HEK293 (cell line): Measurements from ENCODE around the gene SLC19A1.

ENCODE experiments used
- CTCF ChIA-PET: fragments of 350-600 bp; formaldehyde crosslinking; extraction: SDS; loops from one replicate; lab custom pipeline; 2021; ENCODE audit warnings: antibody characterized with exemption; lab: Yijun Ruan, JAX
- POLR2A ChIA-PET: fragments of 300-600 bp; formaldehyde crosslinking; extraction: SDS; loops from one replicate; lab custom pipeline; 2020; ENCODE audit warnings: antibody characterized with exemption, inconsistent platforms; lab: Yijun Ruan, JAX
- H3K27ac ChIP-seq: fragments of 200-500 bp; sonication (Bioruptor generic); 2 replicates; pipeline ENCODE4 v1.5.1; 2014; ENCODE audit warnings: low read depth, low read length, control low read depth, inconsistent platforms; ENCODE audit errors: extremely low read depth
- H3K36me3 ChIP-seq, 2 experiments: fragments of 200-500 bp in 1 of 2; sonication (Bioruptor generic) in 1 of 2; 1 replicate in 1 of 2; 2 replicates in 1 of 2; pipeline ENCODE4 v1.5.1; 2014 to 2017; ENCODE audit warnings: inconsistent platforms in 2 of 2, low read length in 2 of 2; ENCODE audit not compliant: control insufficient read depth in 2 of 2, insufficient read depth in 1 of 2
- H3K4me1 ChIP-seq: fragments of 200-500 bp; sonication (Bioruptor generic); 2 replicates; pipeline ENCODE4 v1.5.1; 2014; ENCODE audit warnings: mild to moderate bottlenecking, low read length, inconsistent platforms; ENCODE audit not compliant: control insufficient read depth, insufficient read depth
- H3K4me3 ChIP-seq: 2 replicates; pipeline ENCODE4 v1.5.1; 2011; ENCODE audit warnings: low read depth, mild to moderate bottlenecking, control low read depth, low read length, moderate library complexity
- H3K9me3 ChIP-seq: fragments of 200-500 bp; sonication (Bioruptor generic); 2 replicates; pipeline ENCODE4 v1.5.1; 2014; ENCODE audit warnings: low read depth, low read length, inconsistent platforms; ENCODE audit not compliant: control insufficient read depth, insufficient read depth
- GLIS1 ChIP-seq: fragments of 450-650 bp; formaldehyde crosslinking; IDR thresholded peaks from 2 replicates; pipeline ENCODE4 v1.5.1; 2016; ENCODE audit warnings: missing biosample characterization, missing genetic modification characterization
- KLF10 ChIP-seq: fragments of 450-650 bp; IDR thresholded peaks from 2 replicates; pipeline ENCODE4 v1.5.1; 2018; ENCODE audit warnings: missing biosample characterization, mild to moderate bottlenecking, missing genetic modification characterization
- MYNN ChIP-seq: fragments of 450-650 bp; formaldehyde crosslinking; IDR thresholded peaks from 2 replicates; pipeline ENCODE4 v1.5.1; 2016; ENCODE audit warnings: missing biosample characterization, missing genetic modification characterization, borderline replicate concordance
- SCRT2 ChIP-seq: fragments of 450-650 bp; formaldehyde crosslinking; IDR thresholded peaks from 2 replicates; pipeline ENCODE4 v1.5.1; 2016; ENCODE audit warnings: missing biosample characterization, missing genetic modification characterization
- ZBTB21 ChIP-seq: fragments of 450-650 bp; formaldehyde crosslinking; IDR thresholded peaks from 2 replicates; pipeline ENCODE4 v1.5.1; 2017; ENCODE audit warnings: missing biosample characterization, missing genetic modification characterization
- ZFP37 ChIP-seq: fragments of 450-650 bp; formaldehyde crosslinking; IDR thresholded peaks from 2 replicates; pipeline ENCODE4 v1.5.1; 2016; ENCODE audit warnings: missing biosample characterization, missing genetic modification characterization
- ZNF16 ChIP-seq: fragments of 450-650 bp; formaldehyde crosslinking; IDR thresholded peaks from 2 replicates; pipeline ENCODE4 v1.5.1; 2016; ENCODE audit warnings: low read depth, missing biosample characterization, missing genetic modification characterization
- ZNF174 ChIP-seq: fragments of 450-650 bp; formaldehyde crosslinking; IDR thresholded peaks from 2 replicates; pipeline ENCODE4 v1.5.0; 2017; ENCODE audit warnings: missing biosample characterization, mild to moderate bottlenecking, missing genetic modification characterization
- ZNF341 ChIP-seq: fragments of 450-650 bp; formaldehyde crosslinking; IDR thresholded peaks from 2 replicates; pipeline ENCODE4; 2016; ENCODE audit warnings: low read depth, missing biosample characterization, missing genetic modification characterization
- ZNF426 ChIP-seq: fragments of 450-650 bp; formaldehyde crosslinking; IDR thresholded peaks from 2 replicates; pipeline ENCODE4 v1.5.1; 2017; ENCODE audit warnings: missing biosample characterization, missing genetic modification characterization, mild to moderate bottlenecking, inconsistent platforms, moderate library complexity
- ZNF48 ChIP-seq: fragments of 450-650 bp; formaldehyde crosslinking; IDR thresholded peaks from 2 replicates; pipeline ENCODE4 v1.5.1; 2016; ENCODE audit warnings: missing biosample characterization, missing genetic modification characterization
- ZNF529 ChIP-seq: fragments of 450-650 bp; formaldehyde crosslinking; IDR thresholded peaks from 2 replicates; pipeline ENCODE4 v1.5.1; 2017; ENCODE audit warnings: missing genetic modification characterization, missing biosample characterization; ENCODE audit not compliant: insufficient replicate concordance
- ZNF544 ChIP-seq: fragments of 450-650 bp; formaldehyde crosslinking; IDR thresholded peaks from 2 replicates; pipeline ENCODE4 v1.5.0; 2017; ENCODE audit warnings: missing biosample characterization, missing genetic modification characterization
- ZNF555 ChIP-seq: fragments of 450-650 bp; formaldehyde crosslinking; conservative IDR thresholded peaks from 2 replicates; pipeline ENCODE4 v1.5.1; 2017; ENCODE audit warnings: missing biosample characterization, mild to moderate bottlenecking, missing genetic modification characterization, inconsistent platforms
- ZNF658 ChIP-seq: fragments of 450-650 bp; formaldehyde crosslinking; IDR thresholded peaks from 2 replicates; pipeline ENCODE4; 2016; ENCODE audit warnings: missing biosample characterization, missing genetic modification characterization
- ZNF701 ChIP-seq: fragments of 450-650 bp; formaldehyde crosslinking; IDR thresholded peaks from 2 replicates; pipeline ENCODE4 v1.5.1; 2016; ENCODE audit warnings: missing biosample characterization, missing genetic modification characterization
- ZNF747 ChIP-seq: fragments of 450-650 bp; formaldehyde crosslinking; IDR thresholded peaks from 2 replicates; pipeline ENCODE4 v1.5.1; 2016; ENCODE audit warnings: missing biosample characterization, missing genetic modification characterization
- ZNF768 ChIP-seq: fragments of 450-650 bp; formaldehyde crosslinking; IDR thresholded peaks from 2 replicates; pipeline ENCODE4 v1.5.1; 2018; ENCODE audit warnings: missing biosample characterization, mild to moderate bottlenecking, missing genetic modification characterization
- ZNF776 ChIP-seq: fragments of 450-650 bp; formaldehyde crosslinking; IDR thresholded peaks from 2 replicates; pipeline ENCODE4 v1.5.0; 2017; ENCODE audit warnings: missing biosample characterization, missing genetic modification characterization, borderline replicate concordance
- ZXDB ChIP-seq: fragments of 450-650 bp; formaldehyde crosslinking; IDR thresholded peaks from 2 replicates; pipeline ENCODE4 v1.5.1; 2016; ENCODE audit warnings: missing biosample characterization, missing genetic modification characterization
- TF ChIP-seq, protein P1 (sequence below): fragments of 450-650 bp; formaldehyde crosslinking; IDR thresholded peaks from 2 replicates; pipeline ENCODE4 v1.5.1; 2016; ENCODE audit warnings: missing biosample characterization, missing genetic modification characterization, borderline replicate concordance
- TF ChIP-seq, protein P2 (sequence below): fragments of 450-650 bp; formaldehyde crosslinking; IDR thresholded peaks from 2 replicates; pipeline ENCODE4 v1.5.1; 2017; ENCODE audit warnings: missing biosample characterization, missing genetic modification characterization
- TF ChIP-seq, protein P3 (sequence below): fragments of 450-650 bp; formaldehyde crosslinking; IDR thresholded peaks from 2 replicates; pipeline ENCODE4 v1.5.1; 2017; ENCODE audit warnings: missing biosample characterization, mild to moderate bottlenecking, missing genetic modification characterization, moderate library complexity
- TF ChIP-seq, protein P4 (sequence below): fragments of 450-650 bp; formaldehyde crosslinking; IDR thresholded peaks from 2 replicates; pipeline ENCODE4 v1.5.1; 2016; ENCODE audit warnings: missing biosample characterization, missing genetic modification characterization
- TF ChIP-seq, protein P5 (sequence below): fragments of 450-650 bp; formaldehyde crosslinking; IDR thresholded peaks from 2 replicates; pipeline ENCODE4 v1.5.1; 2016; ENCODE audit warnings: missing biosample characterization, missing genetic modification characterization

The SLC19A1 gene

DNA sequence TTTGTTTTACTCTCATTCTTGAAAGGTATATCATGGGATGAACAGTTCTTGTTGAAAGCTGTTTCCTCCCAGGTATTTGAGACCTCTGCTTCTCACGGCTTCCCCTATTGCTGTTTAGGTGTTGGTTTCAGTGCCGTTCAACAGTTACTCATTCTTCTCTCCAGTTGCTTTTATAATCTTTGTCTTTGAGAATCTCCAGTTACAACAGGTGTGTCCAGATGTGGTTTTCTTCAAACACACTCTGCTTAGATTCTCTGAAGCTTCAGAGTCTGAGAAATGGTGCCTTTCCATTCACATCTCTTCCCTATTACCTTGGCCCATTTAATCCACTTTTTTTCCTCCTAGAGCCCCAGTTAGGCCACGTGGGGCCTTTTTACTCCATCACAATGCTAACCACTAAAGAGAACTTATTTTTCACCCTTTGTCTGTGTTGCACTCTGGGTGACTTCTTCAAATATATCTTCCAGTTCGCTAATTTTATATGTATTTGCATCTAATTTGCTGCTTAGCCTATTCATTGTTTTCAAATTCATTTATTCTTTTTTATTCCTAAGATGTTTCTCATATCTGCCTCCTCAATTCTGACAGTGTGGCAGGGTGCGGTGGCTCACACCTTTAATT lies 46.7 kb upstream of the SLC19A1 start:
- CTCF ChIA-PET, result interaction anchor here (1.2 kb wide), 1 partner anchor 8 kb away, joined by 5 read pairs; no protein-coding TSS in a partner anchor

DNA sequence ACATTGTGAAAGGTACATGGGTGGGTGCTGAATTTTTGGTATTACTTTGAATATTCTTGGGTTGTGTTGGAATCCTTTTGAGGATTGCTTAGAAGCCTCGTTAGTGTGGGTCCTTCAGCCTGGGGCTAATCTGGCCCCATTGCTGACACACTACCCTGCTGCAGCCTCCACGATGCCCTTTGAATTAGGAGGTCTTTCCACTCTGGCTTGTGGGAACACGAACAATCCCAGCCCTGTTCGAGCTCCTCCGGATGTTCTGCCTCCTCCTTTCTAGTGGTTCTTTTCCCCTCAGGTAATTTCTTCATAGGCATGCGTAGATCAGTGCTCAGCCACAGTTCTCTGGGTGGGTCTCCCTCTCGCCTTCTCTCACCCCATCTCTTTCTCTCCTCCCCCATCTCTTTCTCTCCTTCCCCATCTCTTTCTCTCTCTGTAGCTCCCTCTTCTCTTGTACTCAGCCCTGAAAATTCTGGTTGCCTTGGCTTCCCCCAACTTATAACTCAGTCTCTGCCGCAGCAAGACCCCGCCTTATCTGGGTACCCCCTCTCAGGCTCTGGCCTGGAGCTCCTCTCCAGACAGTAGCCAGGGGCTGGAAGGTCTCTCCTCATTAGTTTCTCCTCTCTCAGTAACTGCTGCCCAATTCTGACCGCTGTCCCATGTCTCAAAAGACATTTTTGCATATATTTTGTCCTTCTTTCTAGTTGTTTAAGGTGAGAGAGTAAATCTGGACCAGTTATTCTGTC lies 46.0 kb upstream of the SLC19A1 start:
- ChIA-PET CTCF (interaction anchor here (1.2 kb wide), 1 partner anchor 9 kb away, joined by 5 read pairs; no protein-coding TSS in a partner anchor), POLR2A (no interaction called here)
- H3K9me3 ChIP-seq, result no peaks in the 10 kb centered on the region
- H3K27ac ChIP-seq, result no peak overlapping the region
- no peak overlapping the region for H3K4me3 ChIP-seq
- H3K36me3 ChIP-seq, result no peaks in the 10 kb centered on the region
- TF ChIP-seq ZNF341 (no peak), ZNF658 (tag by site-specific recombination) (no peak), ZNF16 (tag by site-specific recombination) (no peak), ZNF701 (tag by site-specific recombination) (no peak), ZNF48 (no peak), SCRT2 (tag by site-specific recombination) (no peak), ZNF529 (tag by site-specific recombination) (no peak)
- TF ChIP-seq, protein P1, sequence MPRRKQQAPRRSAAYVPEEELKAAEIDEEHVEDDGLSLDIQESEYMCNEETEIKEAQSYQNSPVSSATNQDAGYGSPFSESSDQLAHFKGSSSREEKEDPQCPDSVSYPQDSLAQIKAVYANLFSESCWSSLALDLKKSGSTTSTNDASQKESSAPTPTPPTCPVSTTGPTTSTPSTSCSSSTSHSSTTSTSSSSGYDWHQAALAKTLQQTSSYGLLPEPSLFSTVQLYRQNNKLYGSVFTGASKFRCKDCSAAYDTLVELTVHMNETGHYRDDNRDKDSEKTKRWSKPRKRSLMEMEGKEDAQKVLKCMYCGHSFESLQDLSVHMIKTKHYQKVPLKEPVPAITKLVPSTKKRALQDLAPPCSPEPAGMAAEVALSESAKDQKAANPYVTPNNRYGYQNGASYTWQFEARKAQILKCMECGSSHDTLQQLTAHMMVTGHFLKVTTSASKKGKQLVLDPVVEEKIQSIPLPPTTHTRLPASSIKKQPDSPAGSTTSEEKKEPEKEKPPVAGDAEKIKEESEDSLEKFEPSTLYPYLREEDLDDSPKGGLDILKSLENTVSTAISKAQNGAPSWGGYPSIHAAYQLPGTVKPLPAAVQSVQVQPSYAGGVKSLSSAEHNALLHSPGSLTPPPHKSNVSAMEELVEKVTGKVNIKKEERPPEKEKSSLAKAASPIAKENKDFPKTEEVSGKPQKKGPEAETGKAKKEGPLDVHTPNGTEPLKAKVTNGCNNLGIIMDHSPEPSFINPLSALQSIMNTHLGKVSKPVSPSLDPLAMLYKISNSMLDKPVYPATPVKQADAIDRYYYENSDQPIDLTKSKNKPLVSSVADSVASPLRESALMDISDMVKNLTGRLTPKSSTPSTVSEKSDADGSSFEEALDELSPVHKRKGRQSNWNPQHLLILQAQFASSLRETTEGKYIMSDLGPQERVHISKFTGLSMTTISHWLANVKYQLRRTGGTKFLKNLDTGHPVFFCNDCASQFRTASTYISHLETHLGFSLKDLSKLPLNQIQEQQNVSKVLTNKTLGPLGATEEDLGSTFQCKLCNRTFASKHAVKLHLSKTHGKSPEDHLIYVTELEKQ (tag by site-specific recombination), result no peak
- H3K4me1 ChIP-seq, result no peaks in the 10 kb centered on the region

More for the DNA sequence above, 46.7 kb upstream of the SLC19A1 start:
- Histone ChIP-seq H3K4me1 (no peaks in the 10 kb centered on the region), H3K27ac (no peak overlapping the region), H3K9me3 (no peaks in the 10 kb centered on the region), H3K4me3 (no peak overlapping the region), H3K36me3 (no peaks in the 10 kb centered on the region)
- POLR2A ChIA-PET, result no interaction called here
- TF ChIP-seq, protein P2, sequence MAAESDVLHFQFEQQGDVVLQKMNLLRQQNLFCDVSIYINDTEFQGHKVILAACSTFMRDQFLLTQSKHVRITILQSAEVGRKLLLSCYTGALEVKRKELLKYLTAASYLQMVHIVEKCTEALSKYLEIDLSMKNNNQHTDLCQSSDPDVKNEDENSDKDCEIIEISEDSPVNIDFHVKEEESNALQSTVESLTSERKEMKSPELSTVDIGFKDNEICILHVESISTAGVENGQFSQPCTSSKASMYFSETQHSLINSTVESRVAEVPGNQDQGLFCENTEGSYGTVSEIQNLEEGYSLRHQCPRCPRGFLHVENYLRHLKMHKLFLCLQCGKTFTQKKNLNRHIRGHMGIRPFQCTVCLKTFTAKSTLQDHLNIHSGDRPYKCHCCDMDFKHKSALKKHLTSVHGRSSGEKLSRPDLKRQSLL (tag by site-specific recombination), result no peak
- TF ChIP-seq, protein P3, sequence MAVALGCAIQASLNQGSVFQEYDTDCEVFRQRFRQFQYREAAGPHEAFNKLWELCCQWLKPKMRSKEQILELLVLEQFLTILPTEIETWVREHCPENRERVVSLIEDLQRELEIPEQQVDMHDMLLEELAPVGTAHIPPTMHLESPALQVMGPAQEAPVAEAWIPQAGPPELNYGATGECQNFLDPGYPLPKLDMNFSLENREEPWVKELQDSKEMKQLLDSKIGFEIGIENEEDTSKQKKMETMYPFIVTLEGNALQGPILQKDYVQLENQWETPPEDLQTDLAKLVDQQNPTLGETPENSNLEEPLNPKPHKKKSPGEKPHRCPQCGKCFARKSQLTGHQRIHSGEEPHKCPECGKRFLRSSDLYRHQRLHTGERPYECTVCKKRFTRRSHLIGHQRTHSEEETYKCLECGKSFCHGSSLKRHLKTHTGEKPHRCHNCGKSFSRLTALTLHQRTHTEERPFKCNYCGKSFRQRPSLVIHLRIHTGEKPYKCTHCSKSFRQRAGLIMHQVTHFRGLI, result no peak
- TF ChIP-seq ZNF768 (no peak), ZNF174 (no peak), KLF10 (tag by site-specific recombination) (no peak), ZNF555 (tag by site-specific recombination) (no peak), ZBTB21 (tag by site-specific recombination) (no peak), GLIS1 (no peak), ZNF544 (no peak), ZXDB (tag by site-specific recombination) (no peak), ZNF747 (tag by site-specific recombination) (no peak), ZNF776 (tag by site-specific recombination) (no peak), MYNN (no peak), ZNF701 (tag by site-specific recombination) (no peak), ZFP37 (tag by site-specific recombination) (no peak), ZNF426 (tag by site-specific recombination) (no peak)
- TF ChIP-seq, protein P4, sequence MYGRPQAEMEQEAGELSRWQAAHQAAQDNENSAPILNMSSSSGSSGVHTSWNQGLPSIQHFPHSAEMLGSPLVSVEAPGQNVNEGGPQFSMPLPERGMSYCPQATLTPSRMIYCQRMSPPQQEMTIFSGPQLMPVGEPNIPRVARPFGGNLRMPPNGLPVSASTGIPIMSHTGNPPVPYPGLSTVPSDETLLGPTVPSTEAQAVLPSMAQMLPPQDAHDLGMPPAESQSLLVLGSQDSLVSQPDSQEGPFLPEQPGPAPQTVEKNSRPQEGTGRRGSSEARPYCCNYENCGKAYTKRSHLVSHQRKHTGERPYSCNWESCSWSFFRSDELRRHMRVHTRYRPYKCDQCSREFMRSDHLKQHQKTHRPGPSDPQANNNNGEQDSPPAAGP (tag by site-specific recombination), result no peak
- TF ChIP-seq, protein P5, sequence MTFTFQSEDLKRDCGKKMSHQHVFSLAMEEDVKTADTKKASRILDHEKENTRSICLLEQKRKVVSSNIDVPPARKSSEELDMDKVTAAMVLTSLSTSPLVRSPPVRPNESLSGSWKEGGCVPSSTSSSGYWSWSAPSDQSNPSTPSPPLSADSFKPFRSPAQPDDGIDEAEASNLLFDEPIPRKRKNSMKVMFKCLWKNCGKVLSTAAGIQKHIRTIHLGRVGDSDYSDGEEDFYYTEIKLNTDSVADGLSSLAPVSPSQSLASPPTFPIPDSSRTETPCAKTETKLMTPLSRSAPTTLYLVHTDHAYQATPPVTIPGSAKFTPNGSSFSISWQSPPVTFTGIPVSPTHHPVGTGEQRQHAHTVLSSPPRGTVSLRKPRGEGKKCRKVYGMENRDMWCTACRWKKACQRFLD (tag by site-specific recombination), result no peak
